Measurements from ENCODE around the gene CCL27. TPM values are rescaled to one million over a fixed set of nuclear protein-coding genes. Genes with fewer than 3 reads are reported as not detected.

The CCL27 gene
- total and polyA plus RNA-seq, 10 of the 15 experiments (the other 5 are each of a cell fraction or from before 2014, with no cell fraction given) = 0.45 TPM; not detected in 9

DNA sequence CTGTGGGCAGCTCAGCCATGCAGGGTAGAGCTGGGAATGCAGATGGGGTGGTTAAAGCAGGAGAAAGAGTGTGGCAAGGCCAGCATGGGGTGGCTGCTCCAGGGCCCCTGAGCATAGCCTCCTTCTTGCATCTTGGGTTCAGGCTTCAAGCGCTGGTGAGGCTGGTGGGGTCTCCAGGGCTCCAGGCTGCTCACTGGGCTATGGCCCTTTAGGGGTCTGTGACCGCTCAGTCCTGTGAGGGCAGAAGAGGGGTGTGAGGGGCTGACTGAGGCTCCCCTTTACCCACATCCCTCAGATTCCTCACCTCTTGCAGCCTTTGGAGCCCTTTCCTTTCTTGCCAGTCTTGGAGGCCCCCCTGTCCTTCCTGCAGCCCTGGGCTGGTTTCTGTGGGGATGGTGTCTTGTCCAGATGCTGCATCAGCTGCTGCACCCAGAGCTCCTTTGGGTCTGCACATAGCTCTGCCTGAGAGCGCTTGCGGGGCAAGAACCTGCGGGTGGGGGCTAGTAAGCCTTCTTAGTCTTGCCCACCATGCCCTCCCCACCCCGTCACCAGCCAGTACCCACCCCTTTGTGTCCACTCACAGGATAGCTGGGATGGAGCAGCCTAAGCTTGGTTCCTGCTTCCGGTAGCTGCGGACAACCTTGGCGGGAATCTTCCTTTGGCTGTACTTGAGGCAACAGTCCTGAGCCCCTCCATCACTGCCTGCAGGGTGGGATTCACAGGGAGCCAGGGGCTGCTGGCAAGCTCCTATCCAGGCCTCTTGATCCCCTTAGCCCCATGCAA lies 46.9 kb upstream of the CCL27 start:
- no peaks in the 10 kb centered on the region for H3K79me2 ChIP-seq (ENCODE audit: control insufficient read depth, insufficient read depth, low read length)
- POLR2A ChIA-PET = interaction anchor here (0.5 kb wide), 1 partner anchor 1345 kb away, joined by 4 read pairs; no protein-coding TSS in a partner anchor
- intact Hi-C loops (cut with micrococcal nuclease; ENCODE audit: unreplicated experiment) = no loop called here
- no peak overlapping the region for H3K27ac ChIP-seq (ENCODE audit: control insufficient read depth, insufficient read depth)
- no peak overlapping the region for H3K4me3 ChIP-seq
- ATAC-seq = no peak
- DNase-seq (ENCODE audit: low read depth, low spot score) = no peak
- WGBS (ENCODE audit: insufficient coverage, insufficient replicate concordance, low lambda C conversion rate, missing lambda C conversion rate) = 66% methylated on average over 9 of the region's 9 CpGs
- CTCF ChIA-PET = interaction anchor here (1.6 kb wide), 1 partner anchor 9 kb away, joined by 5 read pairs; no protein-coding TSS in a partner anchor
- RAD21 ChIA-PET (ENCODE audit: unreplicated experiment) = no interaction called here
- in situ Hi-C loops (cut with MboI) = no loop called here
- FAIRE-seq = no peak
- no peaks in the 10 kb centered on the region for H3K9me3 ChIP-seq (replicated peaks; ENCODE audit: control insufficient read depth, insufficient read depth, low read length)
- no peaks in the 10 kb centered on the region for H3K4me1 ChIP-seq (ENCODE audit: control insufficient read depth, insufficient read depth, low read length)
- peaks cover 0 to 1% of the 10 kb centered on the region in 2 experiments; a peak in 2 of 4 replicates for H3K27me3 ChIP-seq (replicated peaks in 1 of 2; ENCODE audit: control insufficient read depth in 2 of 2, insufficient read depth in 2 of 2, low read length in 1 of 2)
- no peak overlapping the region for H3K4me2 ChIP-seq (ENCODE audit: control insufficient read depth, insufficient read depth)
- no peaks in the 10 kb centered on the region for H4K20me1 ChIP-seq (ENCODE audit: control insufficient read depth, insufficient read depth)
- H3K9ac ChIP-seq (ENCODE audit: control insufficient read depth, insufficient read depth, low read length) = no peak overlapping the region
- SMC1A ChIA-PET (ENCODE audit: uncharacterized antibody, unreplicated experiment) = no interaction called here
- no peaks in the 10 kb centered on the region for H3K36me3 ChIP-seq (ENCODE audit: control insufficient read depth in 2 of 2, insufficient read depth in 2 of 2, low read length in 1 of 2)
- no peak for TF ChIP-seq HCFC1 (IDR thresholded peaks at IDR 0.05; ENCODE audit: low read length)
- TF ChIP-seq SUZ12 (IDR thresholded peaks at IDR 0.05; ENCODE audit: unreplicated experiment) = no peak
- TF ChIP-seq ZZZ3 (IDR thresholded peaks at IDR 0.05; ENCODE audit: control insufficient read depth, insufficient read length, low read depth) = no peak
- no TSS peak for BruUV-seq (replicated peaks)
- H2AFZ ChIP-seq (ENCODE audit: control insufficient read depth, low read depth, low read length) = no peak overlapping the region

DNA sequence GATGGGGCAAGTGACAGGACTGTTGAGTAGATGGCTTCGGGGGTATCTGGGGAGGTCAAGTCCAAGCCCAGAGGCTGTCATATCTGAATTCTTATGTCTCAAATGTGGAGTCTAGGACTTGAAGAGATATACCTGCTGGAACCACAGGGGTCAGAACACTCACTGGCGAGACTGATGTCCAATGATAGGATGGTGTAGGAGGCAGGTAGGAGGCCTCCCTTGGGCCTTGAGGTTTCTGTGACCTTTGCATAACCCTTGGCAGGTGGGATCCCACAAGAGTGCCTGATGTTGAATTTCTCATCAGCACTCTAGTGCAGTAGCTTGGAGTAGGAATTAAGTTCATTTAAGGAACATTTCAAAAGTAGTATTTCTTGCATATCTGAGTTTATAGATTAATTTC lies 44.7 kb upstream of the CCL27 start:
- ChIA-PET POLR2A (no interaction called here), SMC1A (ENCODE audit: uncharacterized antibody, unreplicated experiment) (no interaction called here)
- intact Hi-C loops (cut with micrococcal nuclease; ENCODE audit: unreplicated experiment) = no loop called here
- TF ChIP-seq RAD51 (IDR thresholded peaks at IDR 0.05) (no peak), SMARCA5 (IDR thresholded peaks at IDR 0.05) (no peak), GABPA (IDR thresholded peaks at IDR 0.05; ENCODE audit: low read depth) (no peak), ZNF384 (IDR thresholded peaks at IDR 0.05; ENCODE audit: borderline replicate concordance, low read depth, low read length) (no peak), SUZ12 (IDR thresholded peaks at IDR 0.05; ENCODE audit: unreplicated experiment) (no peak)
- TF ChIP-seq, protein P1, sequence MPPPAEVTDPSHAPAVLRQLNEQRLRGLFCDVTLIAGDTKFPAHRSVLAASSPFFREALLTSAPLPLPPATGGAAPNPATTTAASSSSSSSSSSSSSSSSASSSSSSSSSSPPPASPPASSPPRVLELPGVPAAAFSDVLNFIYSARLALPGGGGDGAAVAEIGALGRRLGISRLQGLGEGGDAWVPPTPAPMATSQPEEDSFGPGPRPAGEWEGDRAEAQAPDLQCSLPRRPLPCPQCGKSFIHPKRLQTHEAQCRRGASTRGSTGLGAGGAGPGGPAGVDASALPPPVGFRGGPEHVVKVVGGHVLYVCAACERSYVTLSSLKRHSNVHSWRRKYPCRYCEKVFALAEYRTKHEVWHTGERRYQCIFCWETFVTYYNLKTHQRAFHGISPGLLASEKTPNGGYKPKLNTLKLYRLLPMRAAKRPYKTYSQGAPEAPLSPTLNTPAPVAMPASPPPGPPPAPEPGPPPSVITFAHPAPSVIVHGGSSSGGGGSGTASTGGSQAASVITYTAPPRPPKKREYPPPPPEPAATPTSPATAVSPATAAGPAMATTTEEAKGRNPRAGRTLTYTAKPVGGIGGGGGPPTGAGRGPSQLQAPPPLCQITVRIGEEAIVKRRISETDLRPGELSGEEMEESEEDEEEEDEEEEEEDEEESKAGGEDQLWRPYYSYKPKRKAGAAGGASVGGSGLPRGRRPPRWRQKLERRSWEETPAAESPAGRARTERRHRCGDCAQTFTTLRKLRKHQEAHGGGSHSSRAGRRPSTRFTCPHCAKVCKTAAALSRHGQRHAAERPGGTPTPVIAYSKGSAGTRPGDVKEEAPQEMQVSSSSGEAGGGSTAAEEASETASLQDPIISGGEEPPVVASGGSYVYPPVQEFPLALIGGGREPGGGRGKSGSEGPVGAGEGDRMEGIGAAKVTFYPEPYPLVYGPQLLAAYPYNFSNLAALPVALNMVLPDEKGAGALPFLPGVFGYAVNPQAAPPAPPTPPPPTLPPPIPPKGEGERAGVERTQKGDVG (CRISPR knock-in tag; IDR thresholded peaks at IDR 0.05) = no peak
- TF ChIP-seq, protein P2, sequence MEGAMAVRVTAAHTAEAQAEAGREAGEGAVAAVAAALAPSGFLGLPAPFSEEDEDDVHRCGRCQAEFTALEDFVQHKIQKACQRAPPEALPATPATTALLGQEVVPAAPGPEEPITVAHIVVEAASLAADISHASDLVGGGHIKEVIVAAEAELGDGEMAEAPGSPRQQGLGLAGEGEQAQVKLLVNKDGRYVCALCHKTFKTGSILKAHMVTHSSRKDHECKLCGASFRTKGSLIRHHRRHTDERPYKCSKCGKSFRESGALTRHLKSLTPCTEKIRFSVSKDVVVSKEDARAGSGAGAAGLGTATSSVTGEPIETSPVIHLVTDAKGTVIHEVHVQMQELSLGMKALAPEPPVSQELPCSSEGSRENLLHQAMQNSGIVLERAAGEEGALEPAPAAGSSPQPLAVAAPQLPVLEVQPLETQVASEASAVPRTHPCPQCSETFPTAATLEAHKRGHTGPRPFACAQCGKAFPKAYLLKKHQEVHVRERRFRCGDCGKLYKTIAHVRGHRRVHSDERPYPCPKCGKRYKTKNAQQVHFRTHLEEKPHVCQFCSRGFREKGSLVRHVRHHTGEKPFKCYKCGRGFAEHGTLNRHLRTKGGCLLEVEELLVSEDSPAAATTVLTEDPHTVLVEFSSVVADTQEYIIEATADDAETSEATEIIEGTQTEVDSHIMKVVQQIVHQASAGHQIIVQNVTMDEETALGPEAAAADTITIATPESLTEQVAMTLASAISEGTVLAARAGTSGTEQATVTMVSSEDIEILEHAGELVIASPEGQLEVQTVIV (IDR thresholded peaks at IDR 0.05; ENCODE audit: borderline replicate concordance, partially characterized antibody) = no peak
- TF ChIP-seq, protein P3, sequence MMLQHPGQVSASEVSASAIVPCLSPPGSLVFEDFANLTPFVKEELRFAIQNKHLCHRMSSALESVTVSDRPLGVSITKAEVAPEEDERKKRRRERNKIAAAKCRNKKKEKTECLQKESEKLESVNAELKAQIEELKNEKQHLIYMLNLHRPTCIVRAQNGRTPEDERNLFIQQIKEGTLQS (IDR thresholded peaks at IDR 0.05; ENCODE audit: borderline replicate concordance, extremely low read depth, low read depth, low read length) = no peak

More for the DNA sequence above, 44.7 kb upstream of the CCL27 start:
- RAD21 ChIA-PET (ENCODE audit: unreplicated experiment) = no interaction called here
- BruUV-seq (replicated peaks) = no TSS peak
- H3K4me2 ChIP-seq (ENCODE audit: control insufficient read depth, insufficient read depth) = no peak overlapping the region
- no peaks in the 10 kb centered on the region for H3K9me3 ChIP-seq (replicated peaks; ENCODE audit: control insufficient read depth, insufficient read depth, low read length)
- no peak overlapping the region for H3K4me3 ChIP-seq
- FAIRE-seq (no peak), ATAC-seq (no peak), DNase-seq (ENCODE audit: low read depth, low spot score) (no peak)
- 4% methylated on average over 2 of the region's 2 CpGs for WGBS (ENCODE audit: insufficient coverage, insufficient replicate concordance, low lambda C conversion rate, missing lambda C conversion rate)
- CTCF ChIA-PET = interaction anchor here (1.4 kb wide), 1 partner anchor 9 kb away, joined by 3 read pairs; no protein-coding TSS in a partner anchor
- in situ Hi-C loops (cut with MboI) = no loop called here
- peaks cover 0 to 1% of the 10 kb centered on the region in 2 experiments; a peak in 1 of 4 replicates for H3K27me3 ChIP-seq (replicated peaks in 1 of 2; ENCODE audit: control insufficient read depth in 2 of 2, insufficient read depth in 2 of 2, low read length in 1 of 2)
- H3K79me2 ChIP-seq (ENCODE audit: control insufficient read depth, insufficient read depth, low read length) = no peaks in the 10 kb centered on the region
- no peak overlapping the region for H3K9ac ChIP-seq (ENCODE audit: control insufficient read depth, insufficient read depth, low read length)
- no peaks in the 10 kb centered on the region for H3K36me3 ChIP-seq (ENCODE audit: control insufficient read depth in 2 of 2, insufficient read depth in 2 of 2, low read length in 1 of 2)
- no peaks in the 10 kb centered on the region for H3K4me1 ChIP-seq (ENCODE audit: control insufficient read depth, insufficient read depth, low read length)
- H2AFZ ChIP-seq (ENCODE audit: control insufficient read depth, low read depth, low read length) = no peak overlapping the region
- no peak overlapping the region for H3K27ac ChIP-seq (ENCODE audit: control insufficient read depth, insufficient read depth)
- H4K20me1 ChIP-seq (ENCODE audit: control insufficient read depth, insufficient read depth) = no peaks in the 10 kb centered on the region
